GM21381 (cell line): ENCODE measurements around the gene HADHA.

Experiments
- ATAC-seq: cut with Tn5 transposase; IDR thresholded peaks from one replicate; pipeline ENCODE4 v1.9.1; 2021; ENCODE audit warnings: mild to moderate bottlenecking, moderate library complexity; ENCODE audit not compliant: unreplicated experiment

The HADHA gene

GRCh38 chr2:26144953-26145680 is 99.3 kb downstream of the HADHA start:
- ATAC-seq, result no peak

- no peak for ATAC-seq
Observed at GRCh38 chr2:26144031-26144430, 100.4 kb downstream of the HADHA start.

DNA sequence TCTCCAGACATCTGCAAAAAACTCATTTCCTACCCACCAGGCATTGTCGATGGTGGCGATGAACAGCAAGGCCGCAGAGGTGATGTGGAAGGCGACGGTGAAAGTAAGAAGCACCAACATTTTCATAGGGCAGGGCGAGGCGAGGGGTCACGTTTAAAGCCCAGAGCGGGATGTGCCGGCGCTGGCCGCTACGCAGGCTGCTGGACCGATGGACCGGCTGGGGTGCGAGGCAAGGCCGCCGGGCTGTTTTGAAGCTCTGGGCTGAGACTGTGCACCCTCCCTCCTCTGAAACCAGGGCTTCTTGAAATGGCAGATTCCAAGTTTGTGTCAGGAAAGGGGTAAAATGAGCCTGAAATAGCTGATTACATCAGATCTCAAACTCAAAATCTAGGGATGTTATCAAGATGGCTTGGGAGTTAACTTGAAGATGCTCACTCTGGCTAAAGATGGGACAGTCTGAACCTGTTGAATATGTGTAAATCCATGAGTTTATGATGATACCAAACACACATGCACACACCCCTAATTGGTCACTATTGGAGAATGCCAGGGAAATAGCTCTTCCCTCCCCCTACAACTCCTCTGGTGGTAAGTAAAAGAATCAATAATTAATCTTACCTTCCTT is 103.2 kb downstream of the HADHA start:
- ATAC-seq, result no peak
